Measurements from ENCODE around the gene GASK1B.

Gene GASK1B

GRCh38 chr4:158201322-158201721 is 28.5 kb upstream of the GASK1B start:
- Histone ChIP-seq H3K4me1 (ENCODE audit: low read length) (no peaks in the 10 kb centered on the region), H3K4me2 (ENCODE audit: low read length) (no peak overlapping the region), H3K4me3 (ENCODE audit: low read length) (no peak overlapping the region), H3K27me3 (ENCODE audit: low read depth, low read length) (no peaks in the 10 kb centered on the region), H3K79me2 (ENCODE audit: low read length) (no peaks in the 10 kb centered on the region), H3K9me3 (ENCODE audit: insufficient read depth, low read length) (no peaks in the 10 kb centered on the region), H3K27ac (ENCODE audit: low read length) (no peak overlapping the region), H3K9ac (ENCODE audit: low read length) (no peak overlapping the region), H4K20me1 (ENCODE audit: insufficient read depth, low read length) (no peaks in the 10 kb centered on the region), H3K36me3 (replicated peaks; ENCODE audit: low read depth, low read length) (no peaks in the 10 kb centered on the region), H2AFZ (ENCODE audit: low read depth, low read length) (no peak overlapping the region)
- TF ChIP-seq CTCF (IDR thresholded peaks at IDR 0.05; ENCODE audit: low read depth, low read length): no peak
- TF ChIP-seq EZH2phosphoT487 (IDR thresholded peaks at IDR 0.05; ENCODE audit: low read depth): no peak

- Histone ChIP-seq H3K4me1 (ENCODE audit: low read length) (no peaks in the 10 kb centered on the region), H3K79me2 (ENCODE audit: low read length) (no peaks in the 10 kb centered on the region), H3K9me3 (ENCODE audit: insufficient read depth, low read length) (no peaks in the 10 kb centered on the region), H3K36me3 (replicated peaks; ENCODE audit: low read depth, low read length) (no peaks in the 10 kb centered on the region), H3K4me2 (ENCODE audit: low read length) (no peak overlapping the region), H3K27ac (ENCODE audit: low read length) (no peak overlapping the region), H4K20me1 (ENCODE audit: insufficient read depth, low read length) (no peaks in the 10 kb centered on the region), H3K27me3 (ENCODE audit: low read depth, low read length) (no peaks in the 10 kb centered on the region), H3K4me3 (ENCODE audit: low read length) (no peak overlapping the region), H3K9ac (ENCODE audit: low read length) (no peak overlapping the region), H2AFZ (ENCODE audit: low read depth, low read length) (no peak overlapping the region)
- no peak for TF ChIP-seq EZH2phosphoT487 (IDR thresholded peaks at IDR 0.05; ENCODE audit: low read depth)
- no peak for TF ChIP-seq CTCF (IDR thresholded peaks at IDR 0.05; ENCODE audit: low read depth, low read length)
These were observed 27.4 kb upstream of the GASK1B start for GRCh38 chr4:158200214-158200613.

- no peak overlapping the region for H3K4me3 ChIP-seq (ENCODE audit: low read length)
- H3K79me2 ChIP-seq (ENCODE audit: low read length): no peaks in the 10 kb centered on the region
- no peak overlapping the region for H2AFZ ChIP-seq (ENCODE audit: low read depth, low read length)
- H3K27ac ChIP-seq (ENCODE audit: low read length): no peak overlapping the region
- no peaks in the 10 kb centered on the region; the same call in 1 of the 2 replicates for H3K4me1 ChIP-seq (ENCODE audit: low read length)
- H3K4me2 ChIP-seq (ENCODE audit: low read length): no peak overlapping the region
- H4K20me1 ChIP-seq (ENCODE audit: insufficient read depth, low read length): no peaks in the 10 kb centered on the region
- no peaks in the 10 kb centered on the region for H3K27me3 ChIP-seq (ENCODE audit: low read depth, low read length)
- H3K36me3 ChIP-seq (replicated peaks; ENCODE audit: low read depth, low read length): no peaks in the 10 kb centered on the region
- H3K9me3 ChIP-seq (ENCODE audit: insufficient read depth, low read length): no peaks in the 10 kb centered on the region
- no peak overlapping the region for H3K9ac ChIP-seq (ENCODE audit: low read length)
- TF ChIP-seq CTCF (IDR thresholded peaks at IDR 0.05; ENCODE audit: low read depth, low read length): no peak
- TF ChIP-seq EZH2phosphoT487 (IDR thresholded peaks at IDR 0.05; ENCODE audit: low read depth): no peak
These were observed 24.5 kb upstream of the GASK1B start for GRCh38 chr4:158197194-158197776.

GRCh38 chr4:158195297-158195696 is 22.5 kb upstream of the GASK1B start:
- Histone ChIP-seq H3K27me3 (ENCODE audit: low read depth, low read length) (no peaks in the 10 kb centered on the region), H3K4me3 (ENCODE audit: low read length) (no peak overlapping the region), H2AFZ (ENCODE audit: low read depth, low read length) (no peak overlapping the region), H3K9me3 (ENCODE audit: insufficient read depth, low read length) (no peaks in the 10 kb centered on the region), H3K79me2 (ENCODE audit: low read length) (no peaks in the 10 kb centered on the region), H3K36me3 (replicated peaks; ENCODE audit: low read depth, low read length) (no peaks in the 10 kb centered on the region), H4K20me1 (ENCODE audit: insufficient read depth, low read length) (no peaks in the 10 kb centered on the region), H3K4me1 (ENCODE audit: low read length) (no peaks in the 10 kb centered on the region; the same call in 1 of the 2 replicates), H3K4me2 (ENCODE audit: low read length) (no peak overlapping the region), H3K9ac (ENCODE audit: low read length) (no peak overlapping the region), H3K27ac (ENCODE audit: low read length) (no peak overlapping the region)
- TF ChIP-seq CTCF (IDR thresholded peaks at IDR 0.05; ENCODE audit: low read depth, low read length): no peak
- no peak for TF ChIP-seq EZH2phosphoT487 (IDR thresholded peaks at IDR 0.05; ENCODE audit: low read depth)
